CD4-positive, CD25-positive, alpha-beta regulatory T cell (primary cell): ENCODE results near the gene MAB21L4. TPM values are rescaled to one million over a fixed set of nuclear protein-coding genes. Genes with fewer than 3 reads are reported as not detected.

Experiments used
- ATAC-seq, 2 donors: fragments of 150-1000 bp; cut with Tn5 transposase; one replicate each; pipeline ENCODE4 v1.10.0; 2021; ENCODE audit warnings: low read depth in 2 of 2, moderate number of reproducible peaks in 2 of 2, moderate library complexity in 1 of 2
- DNase-seq, 3 donors: peaks; one replicate each; pipeline versions ENCODE4 v3.0.0 to v3.0.0-alpha.2; 2012 to 2022; ENCODE audit warnings: mixed read lengths in 1 of 3
- H3K27ac ChIP-seq: one replicate; pipeline ENCODE4 v1.7.0; 2013; ENCODE audit warnings: mild to moderate bottlenecking, low read length; ENCODE audit not compliant: insufficient read depth, poor library complexity, severe bottlenecking
- H3K27me3 ChIP-seq: one replicate; pipeline ENCODE4 v1.7.0; 2013; ENCODE audit warnings: low read length; ENCODE audit not compliant: control insufficient read depth, insufficient read depth
- H3K36me3 ChIP-seq: one replicate; pipeline ENCODE4 v1.7.0; 2013; ENCODE audit warnings: mild to moderate bottlenecking, low read length, moderate library complexity; ENCODE audit not compliant: control insufficient read depth, insufficient read depth
- H3K4me1 ChIP-seq: 2 replicates; pipeline ENCODE4 v1.7.0; 2013; ENCODE audit warnings: mild to moderate bottlenecking, low read length; ENCODE audit not compliant: insufficient read depth, control insufficient read depth, poor library complexity, severe bottlenecking
- H3K4me3 ChIP-seq: one replicate; pipeline ENCODE4 v1.7.0; 2013; ENCODE audit warnings: low read depth, mild to moderate bottlenecking, low read length, moderate library complexity
- H3K9me3 ChIP-seq, 2 experiments: 1 replicate in 1 of 2; 2 replicates in 1 of 2; pipeline ENCODE4 v1.7.0; 2013; ENCODE audit warnings: low read length in 2 of 2, mild to moderate bottlenecking in 1 of 2, moderate library complexity in 1 of 2; ENCODE audit not compliant: control insufficient read depth in 2 of 2
- H3K27ac Mint-ChIP-seq, 3 donors: one replicate each; pipeline ENCODE4 v1.8.0; 2020 to 2022; ENCODE audit warnings: mild to moderate bottlenecking in 3 of 3, mixed read lengths in 3 of 3, moderate library complexity in 2 of 3
- H3K27me3 Mint-ChIP-seq: one replicate; pipeline ENCODE4 v1.8.0; 2022; ENCODE audit warnings: mild to moderate bottlenecking, mixed read lengths
- H3K36me3 Mint-ChIP-seq: one replicate; pipeline ENCODE4 v1.8.0; 2020; ENCODE audit warnings: mixed read lengths
- H3K4me1 Mint-ChIP-seq, 4 donors: one replicate each; pipeline ENCODE4 v1.8.0; 2020 to 2022; ENCODE audit warnings: mixed read lengths in 4 of 4, mild to moderate bottlenecking in 1 of 4
- H3K4me3 Mint-ChIP-seq, 4 donors: one replicate each; pipeline ENCODE4 v1.8.0; 2020 to 2022; ENCODE audit warnings: mild to moderate bottlenecking in 4 of 4, mixed read lengths in 4 of 4, moderate library complexity in 3 of 4
- H3K9me3 Mint-ChIP-seq, 7 donors: one replicate each; pipeline ENCODE4 v1.8.0; 2020 to 2022; ENCODE audit warnings: mixed read lengths in 7 of 7, mild to moderate bottlenecking in 3 of 7, moderate library complexity in 2 of 7
- polyA plus RNA-seq, 4 donors: library from polyadenylated mRNA; unstranded; fragments of 300-500 nt; fragmentation: Illumina TruSeq; gene quantifications; one replicate each; pipeline ENCODE4 v1.2.3, GENCODE V29; 2021
- total RNA-seq: library from RNA; stranded (reverse); gene quantifications from one replicate; pipeline ENCODE4 v1.2.3, GENCODE V29; 2022

MAB21L4 gene
- total and polyA plus RNA-seq, 5 donors from 2014 or later, result not detected

DNA sequence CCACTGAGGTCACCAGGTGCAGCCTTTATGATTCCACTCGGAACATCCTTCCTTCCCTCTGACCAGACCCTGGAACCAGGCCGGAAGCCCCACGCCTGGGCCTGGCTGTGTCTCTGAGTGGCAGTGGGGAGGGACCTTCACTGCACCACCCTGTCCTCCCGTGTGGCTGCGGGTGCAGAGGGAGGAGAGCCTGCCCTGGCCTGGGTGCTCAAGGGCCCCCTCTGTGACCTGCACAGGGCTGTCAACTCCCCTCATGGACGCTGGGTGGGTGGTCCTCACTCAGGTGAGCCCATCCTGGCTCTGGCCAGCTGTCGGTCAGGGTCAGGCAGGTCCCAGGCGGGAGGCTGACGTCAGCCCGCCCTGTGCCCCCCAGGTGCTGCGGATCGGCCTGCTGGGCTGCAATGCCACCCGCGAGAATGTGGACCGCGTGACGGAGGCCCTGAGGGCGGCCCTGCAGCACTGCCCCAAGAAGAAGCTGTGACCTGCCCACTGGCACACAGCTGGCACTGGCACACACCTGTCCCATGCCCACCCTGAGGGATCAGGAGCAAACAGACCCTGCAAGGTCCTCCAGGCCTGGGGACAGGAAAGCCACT lies 17.5 kb downstream of the MAB21L4 start:
- DNase-seq (no peak), ATAC-seq (no peak)
- no peak overlapping the region for H3K27ac ChIP-seq
- H3K9me3 ChIP-seq, result no peaks in the 10 kb centered on the region
- Mint-ChIP-seq H3K4me3 (no peak overlapping the region), H3K36me3 (no peaks in the 10 kb centered on the region), H3K27me3 (peaks cover 7% of the 10 kb centered on the region), H3K4me1 (peaks cover 0 to 4% (median 0%) of the 10 kb centered on the region in 4 donors), H3K27ac (no peak overlapping the region), H3K9me3 (no peaks in the 10 kb centered on the region)
- no peak overlapping the region for H3K4me3 ChIP-seq
- no peaks in the 10 kb centered on the region for H3K4me1 ChIP-seq
- H3K36me3 ChIP-seq, result no peaks in the 10 kb centered on the region
- H3K27me3 ChIP-seq, result no peaks in the 10 kb centered on the region

DNA sequence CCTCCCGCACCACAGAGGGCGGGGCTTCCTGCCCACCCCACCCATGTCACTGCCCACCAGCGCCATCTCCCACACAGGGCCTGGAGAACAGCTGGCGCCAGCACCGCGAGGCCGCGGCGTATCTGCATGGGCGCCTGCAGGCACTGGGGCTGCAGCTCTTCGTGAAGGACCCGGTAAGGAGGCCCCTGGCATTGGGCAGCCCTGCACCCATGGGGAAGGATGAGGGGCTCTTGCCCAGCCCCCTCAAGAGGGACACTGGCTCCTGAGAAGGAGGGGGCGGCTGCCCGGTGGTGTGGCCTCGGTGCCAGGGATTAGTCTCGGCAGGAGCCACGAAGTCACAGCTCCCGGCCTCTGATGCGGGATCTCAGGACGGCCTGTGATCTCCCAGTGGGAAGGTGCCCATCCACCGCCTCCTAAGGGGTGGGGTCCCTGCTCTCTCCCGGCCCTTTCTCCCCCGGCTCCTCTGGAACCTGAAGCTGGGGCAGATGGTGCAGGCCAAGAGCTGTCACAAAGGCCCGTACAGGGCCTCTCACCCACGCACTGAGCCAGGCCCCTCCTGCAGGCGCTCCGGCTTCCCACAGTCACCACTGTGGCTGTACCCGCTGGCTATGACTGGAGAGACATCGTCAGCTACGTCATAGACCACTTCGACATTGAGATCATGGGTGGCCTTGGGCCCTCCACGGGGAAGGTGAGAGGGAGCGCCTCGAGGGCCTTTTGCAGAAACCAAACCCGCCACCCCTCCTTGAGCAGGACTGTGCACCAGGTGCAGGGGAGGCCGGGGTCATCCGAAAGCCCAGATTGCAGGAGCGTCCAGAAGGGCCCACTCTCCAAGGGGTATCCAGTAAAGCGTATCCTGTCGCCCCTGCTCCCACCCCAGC lies 18.3 kb downstream of the MAB21L4 start:
- Mint-ChIP-seq H3K9me3 (no peaks in the 10 kb centered on the region), H3K4me1 (peaks cover 0 to 4% (median 0%) of the 10 kb centered on the region in 4 donors), H3K27me3 (no peaks in the 10 kb centered on the region), H3K36me3 (no peaks in the 10 kb centered on the region), H3K4me3 (no peak overlapping the region), H3K27ac (no peak overlapping the region)
- H3K36me3 ChIP-seq, result no peaks in the 10 kb centered on the region
- DNase-seq (no peak), ATAC-seq (no peak)
- H3K9me3 ChIP-seq, result no peaks in the 10 kb centered on the region
- no peaks in the 10 kb centered on the region for H3K4me1 ChIP-seq
- H3K27me3 ChIP-seq, result no peaks in the 10 kb centered on the region
- H3K27ac ChIP-seq, result no peak overlapping the region
- H3K4me3 ChIP-seq, result no peak overlapping the region

DNA sequence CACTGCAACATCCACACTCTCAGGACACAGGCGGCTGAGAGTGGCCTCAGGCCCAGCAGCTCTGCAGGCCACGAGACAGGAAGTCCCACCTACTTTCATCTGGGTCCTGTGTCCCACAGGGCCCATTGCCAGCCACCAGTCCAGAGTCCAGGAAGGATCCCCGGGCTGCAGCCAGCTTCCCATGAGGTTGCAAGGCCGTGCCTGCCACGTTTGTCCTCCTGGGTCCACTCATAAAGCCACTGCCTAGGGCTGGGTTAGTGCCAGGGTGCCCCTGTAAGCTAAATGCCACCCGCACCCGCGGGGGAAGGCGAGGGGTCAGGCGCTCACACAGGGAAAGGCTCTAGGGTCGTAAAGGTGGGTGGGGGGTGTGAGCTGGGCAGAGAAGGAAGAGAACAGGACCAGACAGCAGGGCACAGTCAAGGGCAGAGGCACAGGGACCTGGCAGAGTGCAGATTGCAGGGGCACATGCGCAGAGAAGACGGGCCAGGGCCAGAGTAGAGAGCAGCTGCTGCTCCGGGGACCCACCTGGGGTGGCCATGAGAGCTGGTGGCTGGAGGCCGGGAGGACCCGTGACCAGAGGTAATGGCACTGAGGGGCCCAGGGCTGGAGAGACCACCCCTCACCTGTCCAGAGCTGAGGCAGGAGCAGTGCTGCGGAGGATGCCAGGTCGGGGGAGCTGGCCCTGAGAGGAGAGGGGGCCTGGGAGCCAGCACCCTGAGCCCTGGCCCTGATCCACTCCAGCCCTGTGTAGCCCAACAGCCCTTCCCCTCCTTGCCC lies 19.3 kb downstream of the MAB21L4 start:
- peak overlapping the region in 1 of 3 donors; percentile 31 for H3K27ac Mint-ChIP-seq
- no peaks in the 10 kb centered on the region for H3K4me1 ChIP-seq
- no peaks in the 10 kb centered on the region for H3K9me3 ChIP-seq
- no peak overlapping the region for H3K27ac ChIP-seq
- DNase-seq (no peak), ATAC-seq (no peak)
- no peaks in the 10 kb centered on the region for H3K4me1 Mint-ChIP-seq
- no peaks in the 10 kb centered on the region for H3K9me3 Mint-ChIP-seq
- H3K27me3 Mint-ChIP-seq, result no peaks in the 10 kb centered on the region
- H3K27me3 ChIP-seq, result no peaks in the 10 kb centered on the region
- no peak overlapping the region for H3K4me3 ChIP-seq
- no peaks in the 10 kb centered on the region for H3K36me3 ChIP-seq
- H3K4me3 Mint-ChIP-seq, result no peak overlapping the region
- H3K36me3 Mint-ChIP-seq, result no peaks in the 10 kb centered on the region

DNA sequence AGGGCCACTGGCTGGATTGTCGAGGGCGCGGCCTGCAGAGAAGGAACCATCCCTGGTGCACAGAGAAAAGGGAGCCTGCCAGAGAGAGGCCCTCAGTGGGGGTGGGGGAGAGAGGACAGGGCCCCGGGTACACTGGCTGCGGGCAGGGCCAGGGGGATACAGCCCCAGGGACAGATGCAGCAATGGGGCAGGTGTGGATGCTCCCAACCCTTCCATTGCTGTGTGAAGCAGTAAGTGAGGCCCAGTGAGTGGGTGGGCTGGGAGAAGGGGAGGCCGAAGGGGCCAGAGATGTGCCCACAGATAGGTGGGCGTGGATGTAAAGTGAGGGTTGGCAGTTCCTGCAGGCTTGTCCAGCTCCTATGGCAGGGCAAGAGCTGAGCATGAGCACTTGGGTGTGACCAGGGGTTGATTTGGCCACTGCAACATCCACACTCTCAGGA lies 19.9 kb downstream of the MAB21L4 start:
- Mint-ChIP-seq H3K4me1 (no peaks in the 10 kb centered on the region), H3K4me3 (no peak overlapping the region), H3K36me3 (no peaks in the 10 kb centered on the region), H3K27ac (peak overlapping the region in 1 of 3 donors; percentile 31), H3K9me3 (no peaks in the 10 kb centered on the region), H3K27me3 (no peaks in the 10 kb centered on the region)
- Histone ChIP-seq H3K9me3 (no peaks in the 10 kb centered on the region), H3K4me1 (no peaks in the 10 kb centered on the region), H3K27me3 (no peaks in the 10 kb centered on the region), H3K27ac (no peak overlapping the region), H3K36me3 (no peaks in the 10 kb centered on the region), H3K4me3 (no peak overlapping the region)
- DNase-seq (no peak), ATAC-seq (no peak)

DNA sequence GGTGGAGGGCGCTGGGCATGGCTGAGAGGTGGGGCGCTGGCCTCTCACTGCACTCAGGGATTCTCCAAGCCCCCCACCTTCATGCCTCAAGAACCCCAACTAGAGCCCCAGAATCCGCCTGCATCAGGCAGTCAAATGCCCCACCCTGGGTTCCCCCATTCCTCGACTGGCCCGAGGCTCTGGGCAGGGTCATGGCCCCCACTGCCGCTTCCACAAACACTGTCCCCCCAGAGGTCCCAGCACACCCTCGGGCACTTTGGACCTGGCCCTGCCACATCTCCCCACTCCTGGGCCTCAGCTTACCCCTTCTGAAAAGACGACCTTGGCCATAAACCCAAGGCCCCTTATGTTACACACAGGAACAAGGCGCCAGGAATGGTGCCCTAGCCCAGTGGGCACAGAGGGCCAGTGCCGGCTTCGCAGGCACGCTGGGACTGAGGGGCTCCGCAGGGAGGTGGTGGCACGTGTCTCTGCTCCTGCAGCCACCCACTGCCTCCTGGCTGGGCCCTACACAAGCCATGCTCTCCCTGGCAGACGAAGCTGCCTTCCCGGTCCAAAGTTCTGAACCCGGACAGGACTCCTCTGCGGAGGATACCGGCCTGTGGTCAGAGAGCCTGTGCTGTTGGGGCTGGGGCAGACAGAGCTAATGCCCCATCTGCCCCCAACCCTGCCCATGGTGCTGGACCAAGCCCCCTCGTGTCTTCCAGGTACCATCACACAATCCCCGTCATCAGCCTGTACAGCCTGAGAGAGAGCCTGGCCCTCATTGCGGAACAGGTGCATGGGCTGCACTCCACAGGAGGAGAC lies 20.5 kb downstream of the MAB21L4 start:
- no peak overlapping the region for H3K27ac Mint-ChIP-seq
- no peak for ATAC-seq

DNA sequence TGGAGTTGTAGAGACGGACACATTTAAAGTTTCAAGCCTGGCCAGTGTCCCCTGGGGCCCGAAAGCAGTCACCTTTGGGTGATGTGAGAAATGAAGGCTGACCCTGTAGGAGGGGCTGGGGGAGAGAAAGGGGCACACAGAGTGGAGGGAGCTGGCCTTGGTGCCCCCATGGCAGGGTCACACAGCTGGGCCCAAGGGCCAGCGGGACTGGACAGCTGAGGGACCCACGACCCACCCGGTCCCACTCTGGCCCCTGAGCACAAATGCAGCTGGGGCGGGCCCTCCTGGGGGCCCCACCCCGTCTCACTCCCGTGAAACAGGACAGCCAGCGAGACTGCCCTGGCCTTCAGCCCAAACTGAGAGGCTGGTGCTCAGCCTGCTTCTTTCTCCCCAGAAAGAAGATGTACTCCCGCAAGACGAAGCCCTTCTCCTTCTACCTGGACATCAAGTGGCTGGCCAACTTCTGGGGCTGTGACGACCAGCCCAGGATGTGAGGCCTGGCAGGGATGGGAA lies 21.2 kb downstream of the MAB21L4 start:
- no peak overlapping the region for H3K4me3 Mint-ChIP-seq
- no peaks in the 10 kb centered on the region for H3K9me3 ChIP-seq
- no peak overlapping the region for H3K27ac Mint-ChIP-seq
- H3K9me3 Mint-ChIP-seq, result no peaks in the 10 kb centered on the region
- H3K4me1 ChIP-seq, result no peaks in the 10 kb centered on the region
- H3K4me1 Mint-ChIP-seq, result no peaks in the 10 kb centered on the region
- no peak for DNase-seq
- H3K27me3 ChIP-seq, result no peaks in the 10 kb centered on the region
- no peaks in the 10 kb centered on the region for H3K36me3 Mint-ChIP-seq
- no peak overlapping the region for H3K4me3 ChIP-seq
- no peak overlapping the region for H3K27ac ChIP-seq
- ATAC-seq, result no peak
- H3K27me3 Mint-ChIP-seq, result no peaks in the 10 kb centered on the region
- no peaks in the 10 kb centered on the region for H3K36me3 ChIP-seq

More for the DNA sequence above, 20.5 kb downstream of the MAB21L4 start:
- no peaks in the 10 kb centered on the region for H3K9me3 Mint-ChIP-seq
- Histone ChIP-seq H3K27me3 (no peaks in the 10 kb centered on the region), H3K4me3 (no peak overlapping the region), H3K4me1 (no peaks in the 10 kb centered on the region), H3K36me3 (no peaks in the 10 kb centered on the region), H3K9me3 (no peaks in the 10 kb centered on the region), H3K27ac (no peak overlapping the region)
- DNase-seq, result no peak
- H3K4me1 Mint-ChIP-seq, result no peaks in the 10 kb centered on the region
- no peak overlapping the region for H3K4me3 Mint-ChIP-seq
- no peaks in the 10 kb centered on the region for H3K27me3 Mint-ChIP-seq
- H3K36me3 Mint-ChIP-seq, result no peaks in the 10 kb centered on the region
